ENCODE data around the gene HBG2.
"Not testable (repeated sequence)": the region's sequence is repeated elsewhere in the genome, so short reads cannot be mapped to it uniquely, and the experiment has no call there.

The HBG2 gene

GRCh38 chr11:5254646-5255413 is at the start of gene HBG2:
Gene HBG2 (minus strand): TSS chr11:5254781. CDS start chr11:5254728, 53 bp downstream.
- not testable (repeated sequence) for DNase-seq

DNA sequence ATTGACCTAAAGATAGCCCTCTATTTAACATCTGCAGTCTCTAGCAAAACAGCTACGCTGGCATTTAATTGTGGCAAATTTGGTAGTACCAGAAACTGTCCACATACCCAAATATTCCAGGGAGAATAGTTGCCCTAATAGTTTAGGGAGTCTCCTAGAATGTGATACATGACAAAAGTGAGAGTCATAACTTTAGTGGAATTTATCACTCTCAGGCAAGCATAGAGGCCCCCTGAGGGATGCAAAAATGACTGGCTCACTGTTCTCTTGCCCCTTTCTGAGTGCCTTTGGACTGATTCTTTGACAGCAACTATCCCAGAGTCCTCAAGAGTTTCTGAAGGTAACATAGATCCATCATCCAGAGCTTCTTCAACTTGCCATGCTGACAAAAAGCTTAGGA is 49.5 kb upstream of the HBG2 start:
- no peak for DNase-seq

DNA sequence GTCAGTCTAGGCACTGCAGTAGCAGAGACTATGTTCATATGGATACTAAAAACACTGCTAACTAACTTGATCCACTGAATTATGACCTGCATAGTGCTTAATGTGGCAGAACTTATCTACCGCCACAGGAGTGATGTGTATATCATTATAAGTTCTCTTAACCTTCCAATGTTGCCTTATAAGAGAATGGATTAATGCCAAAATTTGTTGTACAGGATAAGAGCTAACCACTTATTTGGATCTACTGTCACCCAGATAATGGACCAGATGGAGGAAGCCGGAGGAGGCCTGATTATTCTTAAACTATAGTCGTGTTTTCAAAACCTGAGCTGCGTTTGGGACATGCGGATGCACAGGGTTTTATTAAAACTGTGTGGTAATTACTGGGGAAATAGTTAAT is 49.0 kb upstream of the HBG2 start:
- no peak for DNase-seq

- no peak for DNase-seq
These were observed 47.3 kb upstream of the HBG2 start, which contains the start of gene OR51B4 for GRCh38 chr11:5301846-5302245. Gene OR51B4 (minus strand): TSS chr11:5301946. CDS start chr11:5301946, 0 bp downstream.

- DNase-seq = no peak
These were observed 45.7 kb upstream of the HBG2 start for GRCh38 chr11:5300251-5300650.

GRCh38 chr11:5298451-5298850 is 43.9 kb upstream of the HBG2 start:
- DNase-seq = no peak

- DNase-seq = no peak
These were observed 43.2 kb upstream of the HBG2 start for GRCh38 chr11:5297721-5298323.

GRCh38 chr11:5294342-5294995 is 39.9 kb upstream of the HBG2 start:
- DNase-seq = not testable (repeated sequence)

DNA sequence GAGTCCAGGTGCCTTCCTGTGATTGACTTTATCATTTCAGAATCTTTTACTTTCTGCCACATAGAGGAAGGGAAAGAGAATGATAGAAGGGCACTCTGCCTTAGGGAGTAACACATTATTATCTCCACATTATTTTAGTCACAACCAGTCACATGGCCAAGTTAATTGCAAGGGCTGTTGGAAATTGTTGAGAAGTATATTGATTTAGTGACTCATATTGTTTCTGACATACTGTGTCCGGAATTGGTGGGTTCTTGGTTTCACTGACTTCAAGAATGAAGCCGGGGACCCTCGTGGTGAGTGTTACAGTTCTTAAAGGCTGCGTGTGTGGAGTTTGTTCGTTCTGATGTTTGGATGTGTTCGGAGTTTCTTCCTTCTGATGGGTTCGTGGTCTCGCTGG is 38.4 kb upstream of the HBG2 start:
- DNase-seq = no peak

- no peak for DNase-seq
These were observed 36.7 kb upstream of the HBG2 start for GRCh38 chr11:5291207-5291838.

DNA sequence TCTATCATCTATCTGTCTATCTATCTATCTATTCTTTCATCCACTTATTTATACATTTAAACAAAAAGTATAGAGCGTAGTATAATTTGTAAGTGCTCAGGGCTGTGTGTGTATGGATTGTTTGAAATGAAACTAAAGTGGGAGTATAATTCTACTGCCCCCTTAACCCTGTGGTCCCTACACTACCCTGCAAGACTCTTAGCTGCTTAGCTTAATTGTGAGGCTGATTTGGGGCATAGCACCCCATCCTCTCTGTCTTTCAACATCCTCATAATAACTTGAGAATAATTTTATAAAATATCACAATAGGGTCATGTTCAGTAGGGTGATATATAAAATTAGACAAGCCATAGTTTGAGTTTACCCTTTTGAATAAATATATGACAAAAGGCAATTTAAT is 35.5 kb upstream of the HBG2 start:
- DNase-seq = no peak

DNA sequence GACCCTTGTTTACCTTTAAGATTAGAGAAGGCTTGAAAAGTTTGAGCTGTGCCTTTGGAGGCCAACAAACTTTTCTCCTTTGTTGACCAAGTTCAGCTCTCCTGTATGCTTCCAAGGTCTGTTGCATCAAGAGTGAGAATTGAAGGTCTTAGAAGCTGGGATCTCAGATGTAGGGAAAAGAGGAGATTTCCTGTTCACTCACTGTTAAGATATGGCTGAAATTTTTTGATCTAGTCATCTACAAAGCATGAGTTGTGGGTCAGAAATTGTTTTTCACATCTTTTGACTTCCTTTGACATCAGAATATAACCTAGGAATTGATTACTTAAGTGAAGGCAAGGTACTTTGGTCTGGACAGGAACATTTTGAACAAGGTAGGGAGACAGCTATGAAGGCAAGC is 35.1 kb upstream of the HBG2 start:
- no peak for DNase-seq

- no peak for DNase-seq
These were observed 34.4 kb upstream of the HBG2 start for GRCh38 chr11:5288906-5289550.

- DNase-seq = peak; percentile 60
These were observed 33.7 kb upstream of the HBG2 start for GRCh38 chr11:5288108-5288905.

- no peak for DNase-seq
These were observed 32.3 kb upstream of the HBG2 start for GRCh38 chr11:5286901-5287300.

GRCh38 chr11:5286351-5286750 is 31.8 kb upstream of the HBG2 start:
- no peak for DNase-seq

GRCh38 chr11:5285703-5286340 is 31.2 kb upstream of the HBG2 start:
- DNase-seq = no peak

GRCh38 chr11:5284637-5285036 is 30.1 kb upstream of the HBG2 start:
- no peak for DNase-seq

GRCh38 chr11:5283882-5284281 is 29.3 kb upstream of the HBG2 start:
- DNase-seq = no peak

DNA sequence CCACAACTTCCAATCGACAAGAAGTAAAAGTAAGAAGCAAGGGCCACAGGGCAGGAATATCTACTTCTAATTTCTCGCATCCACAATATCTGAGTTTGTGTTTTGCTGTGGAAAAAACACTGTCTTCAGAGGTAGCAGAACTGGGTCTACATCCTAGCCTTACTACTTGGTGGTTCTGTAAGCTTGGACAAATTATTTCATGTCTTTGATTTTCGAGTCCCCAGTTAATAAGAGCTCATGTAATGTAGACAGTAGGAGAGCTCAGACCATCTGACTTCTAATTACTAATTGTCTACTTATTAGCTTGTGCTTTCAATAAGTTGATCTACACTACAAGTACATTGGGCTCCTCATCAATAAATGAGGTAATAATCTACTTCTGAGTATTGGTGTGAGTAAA is 28.5 kb upstream of the HBG2 start:
- DNase-seq = no peak

DNA sequence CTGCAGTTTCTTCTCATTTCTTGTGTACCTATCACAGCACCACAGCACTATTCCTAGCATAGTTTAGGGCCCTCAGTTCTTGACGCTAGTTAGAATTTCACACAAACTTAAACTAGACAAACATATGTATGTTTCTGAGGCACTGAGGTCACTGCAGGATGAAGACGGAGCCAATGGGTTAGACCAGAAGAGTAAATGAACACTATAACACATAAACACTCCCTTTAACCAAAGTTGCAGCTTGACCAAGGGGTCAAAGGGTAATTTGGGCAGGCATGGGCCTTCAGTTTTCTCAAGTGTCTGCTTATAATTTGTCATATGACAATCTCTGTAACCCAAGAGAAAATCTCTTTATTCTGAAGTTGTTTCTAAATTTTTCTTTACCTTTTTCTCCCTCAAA is 28.0 kb upstream of the HBG2 start:
- no peak for DNase-seq

DNA sequence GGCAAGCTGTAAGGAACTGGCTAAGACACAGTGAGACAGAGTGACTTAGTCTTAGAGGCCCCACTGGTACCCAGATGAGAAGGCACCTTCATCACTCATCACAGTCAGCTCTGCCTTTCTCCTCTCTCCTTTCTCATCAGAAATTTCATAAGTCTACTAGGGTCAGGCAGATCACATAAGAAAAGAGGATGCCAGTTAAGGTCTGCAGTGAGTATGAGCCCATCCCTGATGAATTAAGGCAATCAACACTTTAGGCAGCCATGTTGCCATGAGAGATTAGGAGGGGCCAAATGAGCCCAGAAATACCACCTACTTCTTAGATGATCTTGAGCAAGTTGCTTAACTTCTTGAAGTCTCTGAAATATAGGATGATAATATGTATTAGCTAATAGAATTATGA is 27.0 kb upstream of the HBG2 start:
- no peak for DNase-seq
